HepG2 (cell line): ENCODE measurements around the gene HNRNPA0. TPM values are rescaled to one million over a fixed set of nuclear protein-coding genes. Genes with fewer than 3 reads are reported as not detected.

Experiments used
- DZIP1 ChIP-seq: sonication (generic); formaldehyde crosslinking; IDR thresholded peaks from 2 replicates; pipeline ENCODE4 v1.5.0; 2020; ENCODE audit warnings: mild to moderate bottlenecking, missing genetic modification reagents
- FOXA1 ChIP-seq, 2 experiments: fragments of 450-650 bp in 1 of 2; sonication (generic) in 1 of 2; formaldehyde crosslinking in 1 of 2; IDR thresholded peaks; 2 replicates each; pipeline versions ENCODE4 v1.4.0 to v1.6.1; 2016 to 2020; ENCODE audit warnings: missing genetic modification reagents in 1 of 2
- GPN1 ChIP-seq: sonication (generic); formaldehyde crosslinking; IDR thresholded peaks from 2 replicates; pipeline ENCODE4 v1.5.1; 2020; ENCODE audit warnings: missing genetic modification reagents, borderline replicate concordance
- MAF1 ChIP-seq: sonication (generic); formaldehyde crosslinking; IDR thresholded peaks from 2 replicates; pipeline ENCODE4 v1.5.0; 2020; ENCODE audit warnings: missing genetic modification reagents, borderline replicate concordance
- MEF2D ChIP-seq: sonication (generic); formaldehyde crosslinking; IDR thresholded peaks from 2 replicates; pipeline ENCODE4 v1.5.1; 2020; ENCODE audit warnings: mild to moderate bottlenecking, missing genetic modification reagents
- MLLT10 ChIP-seq: sonication (generic); formaldehyde crosslinking; IDR thresholded peaks from 2 replicates; pipeline ENCODE4 v1.4.0; 2020; ENCODE audit warnings: missing genetic modification reagents
- MTF2 ChIP-seq: sonication (generic); formaldehyde crosslinking; IDR thresholded peaks from 2 replicates; pipeline ENCODE4 v1.5.0; 2020; ENCODE audit warnings: missing genetic modification reagents, borderline replicate concordance
- MXD1 ChIP-seq: sonication (generic); formaldehyde crosslinking; IDR thresholded peaks from 2 replicates; pipeline ENCODE4 v1.4.0; 2020; ENCODE audit warnings: mild to moderate bottlenecking, missing genetic modification reagents
- RXRB ChIP-seq: IDR thresholded peaks from 2 replicates; pipeline ENCODE4 v1.6.1; 2016; ENCODE audit warnings: borderline replicate concordance, missing genetic modification reagents, missing compliant biosample characterization
- SOX13 ChIP-seq, 3 experiments: fragments of 450-650 bp in 1 of 3; sonication (generic) in 1 of 3; formaldehyde crosslinking in 1 of 3; IDR thresholded peaks in 2 of 3; conservative IDR thresholded peaks in 1 of 3; 2 replicates each; pipeline versions ENCODE4 v1.5.0 to v1.6.1; 2016 to 2020; ENCODE audit warnings: antibody characterized with exemption in 1 of 3, mild to moderate bottlenecking in 1 of 3, missing compliant biosample characterization in 1 of 3, missing genetic modification reagents in 1 of 3, moderate library complexity in 1 of 3
- ZBTB8A ChIP-seq: sonication (generic); formaldehyde crosslinking; IDR thresholded peaks from 2 replicates; pipeline ENCODE4 v1.4.0; 2020; ENCODE audit warnings: mild to moderate bottlenecking, low read depth, missing genetic modification reagents, borderline replicate concordance
- ZNF260 ChIP-seq: sonication (generic); formaldehyde crosslinking; IDR thresholded peaks from 2 replicates; pipeline ENCODE4 v1.4.0; 2020; ENCODE audit warnings: missing genetic modification reagents, low read depth, mild to moderate bottlenecking, borderline replicate concordance
- ZNF30 ChIP-seq: sonication (generic); formaldehyde crosslinking; IDR thresholded peaks from 2 replicates; pipeline ENCODE4 v1.5.0; 2020; ENCODE audit warnings: mild to moderate bottlenecking, missing genetic modification reagents
- ZNF407 ChIP-seq: sonication (generic); formaldehyde crosslinking; IDR thresholded peaks from one replicate; pipeline ENCODE4 v1.5.1; 2020; ENCODE audit warnings: mild to moderate bottlenecking, missing genetic modification reagents; ENCODE audit errors: not compliant biosample characterization
- ZNF496 ChIP-seq: sonication (generic); formaldehyde crosslinking; IDR thresholded peaks from 2 replicates; pipeline ENCODE4 v1.8.1; 2023; ENCODE audit warnings: mild to moderate bottlenecking, moderate library complexity, missing genetic modification reagents; ENCODE audit not compliant: insufficient replicate concordance
- ZNF678 ChIP-seq: sonication (generic); formaldehyde crosslinking; IDR thresholded peaks from 2 replicates; pipeline ENCODE4 v1.4.0; 2020; ENCODE audit warnings: mild to moderate bottlenecking, missing genetic modification reagents
- ZNF772 ChIP-seq: sonication (generic); formaldehyde crosslinking; IDR thresholded peaks from 2 replicates; pipeline ENCODE4 v1.5.0; 2020; ENCODE audit warnings: mild to moderate bottlenecking, missing genetic modification reagents
- polyA plus RNA-seq, 8 experiments: library from polyadenylated mRNA; depleted of rRNA in 3 of 8; stranded (reverse) in 7 of 8; unstranded in 1 of 8; fragments of >200 nt; fragmentation: Illumina TruSeq in 4 of 8; extraction: Trizol in 4 of 8; gene quantifications; 2 replicates each; pipeline versions ENCODE4 v1.2.1 to v1.2.3, GENCODE V29; 2011 to 2016; ENCODE audit warnings: low read depth in 4 of 8, missing spikeins in 1 of 8, mixed read lengths in 1 of 8; ENCODE audit not compliant: insufficient read depth in 1 of 8
- total RNA-seq, 5 experiments: library from RNA; depleted of rRNA; stranded (reverse); fragments of >200 nt; fragmentation: Illumina TruSeq; extraction: Trizol; gene quantifications; 2 replicates each; pipeline ENCODE4 v1.2.3, GENCODE V29; 2016; ENCODE audit warnings: low read depth in 1 of 5

The HNRNPA0 gene
- total and polyA plus RNA-seq, 2 of the 13 experiments (the other 11 are each of a cell fraction or from before 2014, with no cell fraction given): 9.0 to 12.9 TPM

- TF ChIP-seq ZNF407 (CRISPR knock-in tag): peak; percentile 77
- TF ChIP-seq ZBTB8A (CRISPR knock-in tag): no peak
- no peak for TF ChIP-seq FOXA1 (IDR thresholded peaks at IDR 0.05)
- TF ChIP-seq FOXA1 (CRISPR knock-in tag; IDR thresholded peaks at IDR 0.05): no peak
- TF ChIP-seq MEF2D (CRISPR knock-in tag): peak; percentile 36
- no peak for TF ChIP-seq DZIP1 (CRISPR knock-in tag)
- no peak for TF ChIP-seq SOX13 (IDR thresholded peaks at IDR 0.05)
- peak in 1 of 2 experiments; percentile 36; a peak in 2 of 4 replicates for TF ChIP-seq SOX13 (CRISPR knock-in tag; conservative IDR thresholded peaks at IDR 0.05 in 1 of 2, IDR thresholded peaks at IDR 0.05 in 1 of 2)
- no peak for TF ChIP-seq GPN1 (CRISPR knock-in tag)
- TF ChIP-seq MAF1 (CRISPR knock-in tag): no peak
- TF ChIP-seq ZNF678 (CRISPR knock-in tag): peak; percentile 91
- no peak for TF ChIP-seq ZNF260 (CRISPR knock-in tag)
- TF ChIP-seq RXRB: peak; percentile 7
- TF ChIP-seq ZNF772 (CRISPR knock-in tag): peak; percentile 82
- TF ChIP-seq MTF2 (CRISPR knock-in tag): peak; percentile 83
- no peak for TF ChIP-seq ZNF496 (CRISPR knock-in tag)
- no peak for TF ChIP-seq ZNF30 (CRISPR knock-in tag)
- 0 out of 2 replicates have a peak, but pooled peaks have one; percentile 1 for TF ChIP-seq MLLT10 (CRISPR knock-in tag)
- peak; percentile 4 for TF ChIP-seq MXD1 (CRISPR knock-in tag)
Measured at GRCh38 chr5:137754188-137754960, at the start of gene HNRNPA0 (continued).
